SIG-M5 treated with dmso at 0.1 percent for 504 hours (cell line): ENCODE measurements around the gene FAM171A1.
A peak's percentile ranks its signal among the peaks of the same experiment; 100 is the strongest.
"Not testable (repeated sequence)": the region's sequence is repeated elsewhere in the genome, so short reads cannot be mapped to it uniquely, and the experiment has no call there.

Experiments
- DNase-seq: peaks from one replicate; lab custom pipeline; 2025; ENCODE audit not compliant: unreplicated experiment; lab: John Stamatoyannopoulos, UW

The FAM171A1 gene

GRCh38 chr10:15370856-15371701, at the start of gene FAM171A1:
FAM171A1 (minus strand) TSS chr10:15371289; CDS start chr10:15371052, 237 bp downstream.
- no peak for DNase-seq

- peak; percentile 7 for DNase-seq
Observed at GRCh38 chr10:15420858-15421257, 49.8 kb upstream of the FAM171A1 start.

GRCh38 chr10:15419279-15419874, 48.3 kb upstream of the FAM171A1 start:
- peak; percentile 26 for DNase-seq

- DNase-seq: no peak
Observed at GRCh38 chr10:15416034-15416433, 44.9 kb upstream of the FAM171A1 start.

- DNase-seq: no peak
Observed at GRCh38 chr10:15411010-15411409, 39.9 kb upstream of the FAM171A1 start.

GRCh38 chr10:15409350-15409749, 38.3 kb upstream of the FAM171A1 start:
- DNase-seq: not testable (repeated sequence)

- no peak for DNase-seq
Observed at GRCh38 chr10:15408557-15408956, 37.5 kb upstream of the FAM171A1 start.

- DNase-seq: no peak
Observed at GRCh38 chr10:15405319-15405718, 34.2 kb upstream of the FAM171A1 start.

- DNase-seq: no peak
Observed at GRCh38 chr10:15401382-15401781, 30.3 kb upstream of the FAM171A1 start.

GRCh38 chr10:15400461-15400860, 29.4 kb upstream of the FAM171A1 start:
- not testable (repeated sequence) for DNase-seq

GRCh38 chr10:15399060-15399661, 28.1 kb upstream of the FAM171A1 start:
- no peak for DNase-seq

- no peak for DNase-seq
Observed at GRCh38 chr10:15395935-15396334, 24.8 kb upstream of the FAM171A1 start.

- no peak for DNase-seq
Observed at GRCh38 chr10:15393139-15393825, 22.2 kb upstream of the FAM171A1 start.

GRCh38 chr10:15391491-15391890, 20.4 kb upstream of the FAM171A1 start:
- DNase-seq: no peak

- not testable (repeated sequence) for DNase-seq
Observed at GRCh38 chr10:15388172-15388571, 17.1 kb upstream of the FAM171A1 start.

GRCh38 chr10:15387021-15387420, 15.9 kb upstream of the FAM171A1 start:
- DNase-seq: no peak

GRCh38 chr10:15385552-15386455, 14.7 kb upstream of the FAM171A1 start:
- DNase-seq: no peak

- DNase-seq: no peak
Observed at GRCh38 chr10:15381420-15381819, 10.3 kb upstream of the FAM171A1 start.

GRCh38 chr10:15379078-15379477, 8.0 kb upstream of the FAM171A1 start:
- no peak for DNase-seq

- DNase-seq: no peak
Observed at GRCh38 chr10:15378569-15378968, 7.5 kb upstream of the FAM171A1 start.
